ENCODE data around the gene ANAPC2. TPM values are rescaled to one million over a fixed set of nuclear protein-coding genes. Genes with fewer than 3 reads are reported as not detected.

Gene ANAPC2
- total RNA-seq, 1 donor from 2014 or later = 24.1 TPM

DNA sequence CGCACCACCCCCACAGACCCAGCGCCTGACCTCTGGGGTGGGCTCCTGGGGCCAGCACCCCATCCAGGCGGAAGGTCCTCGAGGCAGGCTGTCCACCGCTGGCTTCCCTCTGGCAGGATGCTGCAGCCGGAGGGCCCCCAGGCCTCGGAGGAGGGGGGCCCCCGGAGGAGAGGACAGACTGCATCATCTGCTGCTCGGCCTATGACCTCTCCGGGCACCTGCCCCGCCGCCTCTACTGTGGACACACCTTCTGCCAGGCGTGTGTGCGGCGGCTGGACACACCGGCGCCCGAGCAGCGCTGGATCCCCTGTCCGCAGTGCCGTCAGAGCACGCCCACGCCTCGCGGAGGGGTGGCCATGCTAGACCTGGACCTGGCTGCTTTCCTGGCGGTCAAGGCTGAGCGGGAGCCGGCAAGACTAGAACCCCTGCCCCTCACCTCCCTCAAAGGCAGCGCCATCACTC is 40.2 kb upstream of the ANAPC2 start:
- TF ChIP-seq, protein P1, sequence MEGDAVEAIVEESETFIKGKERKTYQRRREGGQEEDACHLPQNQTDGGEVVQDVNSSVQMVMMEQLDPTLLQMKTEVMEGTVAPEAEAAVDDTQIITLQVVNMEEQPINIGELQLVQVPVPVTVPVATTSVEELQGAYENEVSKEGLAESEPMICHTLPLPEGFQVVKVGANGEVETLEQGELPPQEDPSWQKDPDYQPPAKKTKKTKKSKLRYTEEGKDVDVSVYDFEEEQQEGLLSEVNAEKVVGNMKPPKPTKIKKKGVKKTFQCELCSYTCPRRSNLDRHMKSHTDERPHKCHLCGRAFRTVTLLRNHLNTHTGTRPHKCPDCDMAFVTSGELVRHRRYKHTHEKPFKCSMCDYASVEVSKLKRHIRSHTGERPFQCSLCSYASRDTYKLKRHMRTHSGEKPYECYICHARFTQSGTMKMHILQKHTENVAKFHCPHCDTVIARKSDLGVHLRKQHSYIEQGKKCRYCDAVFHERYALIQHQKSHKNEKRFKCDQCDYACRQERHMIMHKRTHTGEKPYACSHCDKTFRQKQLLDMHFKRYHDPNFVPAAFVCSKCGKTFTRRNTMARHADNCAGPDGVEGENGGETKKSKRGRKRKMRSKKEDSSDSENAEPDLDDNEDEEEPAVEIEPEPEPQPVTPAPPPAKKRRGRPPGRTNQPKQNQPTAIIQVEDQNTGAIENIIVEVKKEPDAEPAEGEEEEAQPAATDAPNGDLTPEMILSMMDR (IDR thresholded peaks at IDR 0.05) = no peak
- DNase-seq (ENCODE audit: low spot score in 2 of 2) = no peak
- Histone ChIP-seq H3K36me3 (no peaks in the 10 kb centered on the region), H3K4me3 (no peak overlapping the region), H3K9me3 (no peaks in the 10 kb centered on the region), H3K4me1 (peaks cover 0 to 5% of the 10 kb centered on the region in 2 donors), H3K27ac (no peak overlapping the region), H3K27me3 (no peaks in the 10 kb centered on the region)
- intact Hi-C loops (cut with DNase I) = loop anchor here (10.0 kb wide), 1 partner anchor 434 kb away; the partner anchor contains the start of genes CCDC183 and TMEM141

DNA sequence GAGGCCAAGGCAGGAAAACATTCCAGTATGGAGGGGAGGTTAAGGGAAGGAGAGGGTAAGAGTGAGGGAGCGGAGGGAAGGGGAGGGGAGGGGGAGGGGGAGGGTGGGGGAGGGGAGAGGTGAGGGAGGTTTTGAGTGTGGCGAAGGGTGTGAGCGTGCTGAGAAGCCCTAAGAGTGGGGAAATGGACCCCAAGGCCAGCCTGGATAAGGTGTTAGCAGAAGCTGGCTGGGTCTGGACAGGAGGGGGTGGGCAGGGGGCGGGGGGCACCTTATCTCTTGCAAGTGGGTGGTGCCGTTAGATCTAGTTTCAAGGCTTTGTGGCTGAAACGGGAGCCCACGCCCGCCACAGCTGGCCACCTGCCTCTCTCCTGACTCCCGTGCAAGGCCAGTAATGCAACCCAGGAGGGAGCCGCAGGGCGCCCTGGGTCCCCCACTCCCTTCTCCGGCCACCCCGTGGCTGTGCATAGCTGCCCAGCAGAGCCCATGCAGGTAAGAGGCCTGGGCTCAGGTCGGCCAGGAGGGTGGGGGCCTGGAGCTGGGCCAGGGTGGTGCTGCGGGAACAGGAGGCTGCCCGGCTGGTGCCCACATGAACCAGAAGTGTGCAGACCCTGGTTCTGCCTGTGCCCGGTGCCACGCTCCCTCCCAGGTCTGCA is 39.6 kb upstream of the ANAPC2 start:
- Histone ChIP-seq H3K27ac (no peak overlapping the region), H3K27me3 (no peaks in the 10 kb centered on the region), H3K36me3 (no peaks in the 10 kb centered on the region), H3K4me3 (no peak overlapping the region), H3K9me3 (no peaks in the 10 kb centered on the region), H3K4me1 (peaks cover 0 to 5% of the 10 kb centered on the region in 2 donors)
- intact Hi-C loops (cut with DNase I) = loop anchor here (2.0 to 10.0 kb wide), 2 partner anchors 109 to 433 kb away; partner anchors contain the start of genes CCDC183 and TMEM141
- TF ChIP-seq, protein P1 (IDR thresholded peaks at IDR 0.05) = no peak
- no peak for DNase-seq (ENCODE audit: low spot score in 2 of 2)

DNA sequence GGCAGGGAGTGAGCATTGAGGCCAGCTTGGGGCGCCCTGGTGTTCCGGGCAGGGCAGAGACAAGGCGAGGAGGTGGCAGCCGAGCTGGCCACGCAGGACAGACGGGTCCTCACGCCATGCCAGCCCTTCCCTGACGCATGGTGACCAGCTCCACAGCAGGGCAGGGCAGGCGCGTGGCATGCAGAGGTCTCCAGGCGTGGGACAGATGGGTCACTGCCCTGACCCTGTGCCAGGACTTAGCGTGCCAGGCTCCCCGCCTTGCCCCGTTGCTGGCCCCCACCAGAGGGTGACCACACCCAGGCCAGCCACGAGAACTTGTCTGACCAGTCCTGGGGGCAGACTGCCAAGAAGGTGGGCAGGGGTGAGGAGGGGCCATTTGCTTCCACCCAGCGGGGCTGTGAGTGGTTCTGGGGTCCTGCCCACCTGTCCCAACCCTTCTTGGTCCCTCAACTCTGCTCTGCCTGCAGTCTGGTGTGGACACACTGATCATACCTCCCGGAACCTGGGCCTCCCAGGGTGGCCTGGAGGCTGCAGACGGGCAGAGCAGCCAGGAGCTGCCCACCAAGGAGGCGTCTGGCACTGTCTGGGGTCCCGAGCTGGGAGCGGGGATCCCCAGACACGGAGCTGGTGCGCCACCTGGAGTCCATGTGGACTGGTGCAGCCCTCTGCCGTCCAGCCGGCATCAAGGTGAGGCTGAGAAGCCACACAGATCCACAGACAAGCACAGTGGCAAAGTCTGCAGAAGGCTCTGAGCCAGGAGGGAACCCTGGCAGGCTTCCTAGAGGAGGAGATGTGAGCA is 38.9 kb upstream of the ANAPC2 start, which contains the start of gene RNF224:
RNF224 (plus strand) TSS at position 449 of the 799 bp plus-strand sequence. CDS start 834 bp downstream, outside the sequence.
- TF ChIP-seq, protein P1 (IDR thresholded peaks at IDR 0.05) = peak; percentile 72 to 85 (median 84)

DNA sequence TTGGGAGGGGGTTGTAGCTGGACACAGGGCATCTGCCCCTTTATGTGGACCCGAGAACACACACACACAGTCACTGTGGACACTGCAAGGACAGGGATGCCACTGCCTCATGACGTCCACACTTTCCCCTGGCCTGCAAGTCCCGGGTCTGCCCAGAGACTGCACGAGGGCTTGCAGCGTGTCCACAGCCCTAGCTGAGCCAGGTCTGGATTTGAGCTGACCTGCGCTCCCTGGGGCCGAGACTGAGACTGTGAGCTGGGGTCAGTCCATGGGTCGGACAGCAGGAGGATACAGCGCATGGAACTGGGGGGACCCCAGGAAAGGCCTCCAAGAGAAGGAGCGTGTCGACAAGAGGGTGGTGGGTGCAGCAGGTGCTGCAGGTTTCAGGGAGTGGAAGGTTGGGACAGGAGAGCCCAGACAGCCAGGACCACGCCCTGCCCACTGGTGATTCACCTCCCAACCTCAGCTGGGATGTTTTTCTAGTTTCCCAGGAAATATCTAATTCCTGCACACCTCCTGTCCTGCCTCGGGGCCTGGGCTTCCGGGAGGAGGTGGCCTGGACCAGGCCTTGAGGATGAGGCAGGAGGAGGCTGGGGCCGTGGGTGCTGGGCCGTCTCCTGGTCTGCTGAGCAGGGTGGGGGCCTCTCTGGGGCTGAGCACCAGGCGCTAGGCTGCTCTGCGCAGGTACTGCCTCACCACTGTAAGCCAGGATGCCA is 38.1 kb upstream of the ANAPC2 start:
- no peaks in the 10 kb centered on the region for H3K9me3 ChIP-seq
- TF ChIP-seq, protein P1 (IDR thresholded peaks at IDR 0.05) = no peak
- peaks cover 3 to 15% of the 10 kb centered on the region in 2 donors for H3K4me1 ChIP-seq
- no peaks in the 10 kb centered on the region for H3K36me3 ChIP-seq
- no peak for DNase-seq (ENCODE audit: low spot score in 2 of 2)
- intact Hi-C loops (cut with DNase I) = loop anchor here (2.0 to 10.0 kb wide), 2 partner anchors 108 to 432 kb away; partner anchors contain the start of genes CCDC183 and TMEM141
- no peak overlapping the region for H3K27ac ChIP-seq
- H3K4me3 ChIP-seq = no peak overlapping the region
- no peaks in the 10 kb centered on the region for H3K27me3 ChIP-seq

More for the DNA sequence above, 38.9 kb upstream of the ANAPC2 start, which contains the start of gene RNF224:
- intact Hi-C loops (cut with DNase I) = loop anchor here (2.0 to 10.0 kb wide), 2 partner anchors 108 to 432 kb away; partner anchors contain the start of genes CCDC183 and TMEM141
- peaks cover 0 to 12% of the 10 kb centered on the region in 2 donors for H3K4me1 ChIP-seq
- no peaks in the 10 kb centered on the region for H3K36me3 ChIP-seq
- H3K9me3 ChIP-seq = no peaks in the 10 kb centered on the region
- no peak for DNase-seq (ENCODE audit: low spot score in 2 of 2)
- H3K4me3 ChIP-seq = no peak within 1 kb of the TSS
- no peak within 1 kb of the TSS for H3K27ac ChIP-seq
- H3K27me3 ChIP-seq = no peaks in the 10 kb centered on the region

DNA sequence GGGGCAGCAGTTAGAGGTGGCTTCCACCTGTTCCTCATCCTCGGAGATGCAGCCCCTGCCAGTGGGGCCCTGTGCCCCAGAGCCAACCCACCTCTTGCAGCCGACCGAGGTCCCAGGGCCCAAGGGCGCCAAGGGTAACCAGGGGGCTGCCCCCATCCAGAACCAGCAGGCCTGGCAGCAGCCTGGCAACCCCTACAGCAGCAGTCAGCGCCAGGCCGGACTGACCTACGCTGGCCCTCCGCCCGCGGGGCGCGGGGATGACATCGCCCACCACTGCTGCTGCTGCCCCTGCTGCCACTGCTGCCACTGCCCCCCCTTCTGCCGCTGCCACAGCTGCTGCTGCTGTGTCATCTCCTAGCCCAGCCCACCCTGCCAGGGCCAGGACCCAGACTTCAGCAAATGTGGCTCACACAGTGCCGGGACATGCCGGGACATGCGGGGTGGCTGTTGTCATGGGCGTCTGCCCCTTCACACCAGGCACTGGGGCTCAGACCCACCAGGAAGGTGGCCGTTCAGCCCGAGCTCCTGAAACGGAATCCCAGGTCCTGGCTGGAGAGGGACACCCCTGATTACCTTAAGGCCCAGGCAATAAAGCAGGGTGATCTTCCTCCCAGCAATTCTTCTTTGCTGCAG is 37.5 kb upstream of the ANAPC2 start:
- intact Hi-C loops (cut with DNase I) = loop anchor here (2.0 to 10.0 kb wide), 2 partner anchors 107 to 431 kb away; partner anchors contain the start of genes CCDC183 and TMEM141

More for the DNA sequence above, 37.5 kb upstream of the ANAPC2 start:
- Histone ChIP-seq H3K4me1 (peaks cover 5 to 19% of the 10 kb centered on the region in 2 donors), H3K9me3 (no peaks in the 10 kb centered on the region), H3K36me3 (no peaks in the 10 kb centered on the region), H3K4me3 (no peak overlapping the region), H3K27ac (no peak overlapping the region), H3K27me3 (no peaks in the 10 kb centered on the region)
- TF ChIP-seq, protein P1 (IDR thresholded peaks at IDR 0.05) = no peak
- DNase-seq (ENCODE audit: low spot score in 2 of 2) = no peak

All from ascending aorta (tissue), 2 donors.